ENCODE data around the gene VSIG1. TPM values are rescaled to one million over a fixed set of nuclear protein-coding genes. Genes with fewer than 3 reads are reported as not detected.

VSIG1 gene
- total and polyA plus RNA-seq, 2 donors (not counting 1 experiment from before 2014, with no cell fraction given), result 5.4 to 8.6 TPM

DNA sequence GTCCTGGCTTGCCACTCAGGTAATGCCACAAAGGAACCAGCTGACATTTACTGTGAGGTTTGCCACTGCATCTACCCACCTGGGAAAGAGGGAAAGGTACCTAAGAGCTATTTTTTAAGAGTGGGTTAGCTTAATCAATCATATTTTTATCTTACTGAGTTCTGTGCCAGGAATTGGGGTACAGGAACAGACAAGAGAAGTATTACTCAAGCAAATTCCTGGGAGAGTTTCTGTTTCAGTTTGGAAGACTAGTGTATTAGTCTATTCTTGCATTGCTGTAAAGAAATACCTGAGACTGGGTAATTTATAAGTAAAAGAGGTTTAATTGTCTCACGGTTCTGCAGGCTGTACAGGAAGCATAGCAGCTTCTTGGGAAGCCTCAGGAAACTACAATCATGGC lies 23.3 kb downstream of the VSIG1 start:
- Mint-ChIP-seq H3K27me3 (no peaks in the 10 kb centered on the region), H3K4me1 (peaks cover 5% of the 10 kb centered on the region), H3K4me3 (no peak overlapping the region), H3K9me3 (ENCODE audit: insufficient read depth) (no peaks in the 10 kb centered on the region), H3K27ac (no peak overlapping the region)
- WGBS (ENCODE audit: insufficient coverage), result 100% methylated on average over 1 of the region's 1 CpG
- ATAC-seq (ENCODE audit: low read depth), result no peak
- intact Hi-C loops (cut with micrococcal nuclease), result no loop called here
- Histone ChIP-seq H3K79me2 (ENCODE audit: control insufficient read depth, insufficient read depth, low read length) (no peaks in the 10 kb centered on the region), H3K4me2 (replicated peaks; ENCODE audit: low read depth, low read length, poor library complexity, severe bottlenecking) (no peak overlapping the region), H3K4me1 (ENCODE audit: control insufficient read depth in 2 of 2, insufficient read depth in 2 of 2, low read length in 2 of 2) (no peaks in the 10 kb centered on the region), H2AFZ (ENCODE audit: insufficient read depth, low read depth, low read length, poor library complexity, severe bottlenecking) (no peak overlapping the region), H3K9ac (ENCODE audit: low read length) (no peak overlapping the region), H4K20me1 (ENCODE audit: control insufficient read depth, insufficient read depth, low read length, poor library complexity, severe bottlenecking) (no peaks in the 10 kb centered on the region), H3K27me3 (replicated peaks in 1 of 4; ENCODE audit: control extremely low read depth in 1 of 4, control insufficient read depth in 3 of 4, insufficient read depth in 4 of 4, low read length in 3 of 4) (no peaks in the 10 kb centered on the region), H3K27ac (ENCODE audit: low read length in 2 of 2) (no peak overlapping the region), H3K9me3 (ENCODE audit: control extremely low read depth in 1 of 3, control insufficient read depth in 2 of 3, insufficient read depth in 1 of 3, low read length in 2 of 3) (no peaks in the 10 kb centered on the region), H3K36me3 (replicated peaks in 1 of 2; ENCODE audit: control extremely low read depth in 1 of 2, control insufficient read depth in 1 of 2, extremely low read depth in 1 of 2, insufficient read depth in 2 of 2, low read length in 1 of 2) (no peaks in the 10 kb centered on the region), H3K4me3 (ENCODE audit: control extremely low read depth in 1 of 5, extremely low read depth in 1 of 5, insufficient read depth in 1 of 5, low read depth in 2 of 5, low read length in 4 of 5) (no peak overlapping the region)
- no peak for TF ChIP-seq CTCF (IDR thresholded peaks at IDR 0.05)
- TF ChIP-seq EZH2 (IDR thresholded peaks at IDR 0.05; ENCODE audit: borderline replicate concordance, insufficient read depth, low read depth, low read length, poor library complexity, severe bottlenecking), result no peak
- no peak for DNase-seq
- ChIA-PET POLR2A (interaction anchor here (1.1 kb wide), 1 partner anchor 395 kb away, joined by 3 read pairs; no protein-coding TSS in a partner anchor), CTCF (no interaction called here)

DNA sequence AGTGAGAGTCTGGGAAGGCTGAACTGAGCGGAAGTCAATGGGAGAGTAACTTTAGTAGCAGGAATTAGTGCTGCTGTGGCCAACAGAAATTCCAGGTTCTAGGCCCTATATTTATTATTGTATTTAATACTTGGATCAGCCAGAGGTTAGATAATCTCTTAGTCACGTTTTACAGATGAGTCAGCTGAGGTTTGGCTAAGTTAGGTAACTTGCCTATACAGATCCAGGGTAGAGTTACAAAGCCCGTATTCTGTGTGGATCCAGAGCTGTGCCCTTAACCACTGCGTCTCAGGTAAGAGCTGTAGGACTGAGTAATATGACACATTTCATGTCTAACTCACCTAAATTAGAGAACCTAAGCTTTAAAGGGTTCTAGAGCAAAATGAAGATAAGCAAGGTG lies 26.0 kb downstream of the VSIG1 start:
- peaks cover 5% of the 10 kb centered on the region for H3K4me1 Mint-ChIP-seq
- no peaks in the 10 kb centered on the region for H3K4me1 ChIP-seq (ENCODE audit: control insufficient read depth in 2 of 2, insufficient read depth in 2 of 2, low read length in 2 of 2)
- H3K9me3 Mint-ChIP-seq (ENCODE audit: insufficient read depth), result no peaks in the 10 kb centered on the region
- no peaks in the 10 kb centered on the region for H3K36me3 ChIP-seq (replicated peaks in 1 of 2; ENCODE audit: control extremely low read depth in 1 of 2, control insufficient read depth in 1 of 2, extremely low read depth in 1 of 2, insufficient read depth in 2 of 2, low read length in 1 of 2)
- H3K79me2 ChIP-seq (ENCODE audit: control insufficient read depth, insufficient read depth, low read length), result no peaks in the 10 kb centered on the region
- ChIA-PET CTCF (interaction anchor here (0.6 to 2.2 kb wide), 7 partner anchors 8 to 414 kb away, joined by 3 to 5 read pairs (median 3); no protein-coding TSS in a partner anchor), POLR2A (no interaction called here)
- TF ChIP-seq EZH2 (IDR thresholded peaks at IDR 0.05; ENCODE audit: borderline replicate concordance, insufficient read depth, low read depth, low read length, poor library complexity, severe bottlenecking) (no peak), CTCF (IDR thresholded peaks at IDR 0.05) (no peak)
- H3K9me3 ChIP-seq (ENCODE audit: control extremely low read depth in 1 of 3, control insufficient read depth in 2 of 3, insufficient read depth in 1 of 3, low read length in 2 of 3), result no peaks in the 10 kb centered on the region
- DNase-seq (no peak), ATAC-seq (ENCODE audit: low read depth) (no peak)
- H3K4me3 Mint-ChIP-seq, result no peak overlapping the region
- H3K27ac ChIP-seq (ENCODE audit: low read length in 2 of 2), result no peak overlapping the region
- H3K9ac ChIP-seq (ENCODE audit: low read length), result no peak overlapping the region
- no peak overlapping the region for H2AFZ ChIP-seq (ENCODE audit: insufficient read depth, low read depth, low read length, poor library complexity, severe bottlenecking)
- H3K4me3 ChIP-seq (ENCODE audit: control extremely low read depth in 1 of 5, extremely low read depth in 1 of 5, insufficient read depth in 1 of 5, low read depth in 2 of 5, low read length in 4 of 5), result no peak overlapping the region
- no peak overlapping the region for H3K4me2 ChIP-seq (replicated peaks; ENCODE audit: low read depth, low read length, poor library complexity, severe bottlenecking)
- H4K20me1 ChIP-seq (ENCODE audit: control insufficient read depth, insufficient read depth, low read length, poor library complexity, severe bottlenecking), result no peaks in the 10 kb centered on the region
- H3K27me3 ChIP-seq (replicated peaks in 1 of 4; ENCODE audit: control extremely low read depth in 1 of 4, control insufficient read depth in 3 of 4, insufficient read depth in 4 of 4, low read length in 3 of 4), result no peaks in the 10 kb centered on the region
- H3K27me3 Mint-ChIP-seq, result no peaks in the 10 kb centered on the region
- no peak overlapping the region for H3K27ac Mint-ChIP-seq
- intact Hi-C loops (cut with micrococcal nuclease), result loop anchor here (5.0 to 10.0 kb wide), 3 partner anchors 174 to 1586 kb away; no protein-coding TSS in a partner anchor
- WGBS (ENCODE audit: insufficient coverage), result no CpG with 5 or more reads among the region's 4 CpGs

All from B cell (primary cell).